Tibial nerve (tissue), 4 donors: Measurements from ENCODE around the gene ASIP. TPM values are rescaled to one million over a fixed set of nuclear protein-coding genes. Genes with fewer than 3 reads are reported as not detected.
A peak's percentile ranks its signal among the peaks of the same experiment; 100 is the strongest.

Experiments
- DNase-seq, 2 donors: peaks; one replicate each; pipeline ENCODE4 v3.0.0-alpha.2; 2019; ENCODE audit warnings: low spot score in 2 of 2
- H3K27ac ChIP-seq, 4 donors: fragments of 200-600 bp; sonication (generic) in 3 of 4; one replicate each; pipeline ENCODE4 v1.5.1; 2017 to 2019; ENCODE audit warnings: mild to moderate bottlenecking in 1 of 4
- H3K27me3 ChIP-seq, 2 donors: fragments of 200-600 bp; sonication (generic) in 1 of 2; one replicate each; pipeline versions ENCODE4 v1.5.1 to v1.6.0; 2017 to 2019
- H3K36me3 ChIP-seq, 3 donors: fragments of 200-600 bp; sonication (generic); one replicate each; pipeline ENCODE4 v1.5.1; 2018 to 2019
- H3K4me1 ChIP-seq, 4 donors: fragments of 200-600 bp; sonication (generic) in 3 of 4; one replicate each; pipeline ENCODE4 v1.5.1; 2017 to 2019
- H3K4me3 ChIP-seq, 4 donors: fragments of 200-600 bp; sonication (generic) in 3 of 4; one replicate each; pipeline ENCODE4 v1.5.1; 2017 to 2019; ENCODE audit warnings: mild to moderate bottlenecking in 1 of 4, moderate library complexity in 1 of 4
- H3K9me3 ChIP-seq, 4 donors: fragments of 200-600 bp; sonication (generic) in 3 of 4; one replicate each; pipeline ENCODE4 v1.5.1; 2017 to 2019
- EP300 ChIP-seq, 2 donors: sonication (generic); formaldehyde crosslinking; IDR thresholded peaks; one replicate each; pipeline ENCODE4 v1.6.1; 2017; ENCODE audit warnings: antibody characterized with exemption in 2 of 2, mild to moderate bottlenecking in 1 of 2
- POLR2A ChIP-seq, 2 donors: fragments of 450-650 bp; IDR thresholded peaks; one replicate each; pipeline ENCODE4 v1.6.1; 2017; ENCODE audit warnings: antibody characterized with exemption in 2 of 2, mild to moderate bottlenecking in 2 of 2, moderate library complexity in 2 of 2
- WGBS, 2 donors: methylation state at CpG; one replicate each; pipeline ENCODE4 v1.1.5; 2018; 5-methylcytosine and 5-hydroxymethylcytosine counted together
- total RNA-seq, 4 donors: library from RNA; depleted of rRNA; stranded (reverse); fragments of >200 nt; gene quantifications; one replicate each; pipeline ENCODE4 v1.1.0, GENCODE V29; 2016
- TF ChIP-seq, protein P1 (sequence below), 5 experiments: fragments of 200-600 bp in 3 of 5; fragments of 450-650 bp in 2 of 5; sonication (generic) in 3 of 5; IDR thresholded peaks; one replicate each; pipeline ENCODE4 v1.5.1; 2016 to 2019; ENCODE audit warnings: antibody characterized with exemption in 5 of 5, mild to moderate bottlenecking in 3 of 5, moderate library complexity in 2 of 5

The ASIP gene
- total RNA-seq, 4 donors from 2014 or later: 1.4 to 10.5 (median 3.3) TPM; not detected in 1

DNA sequence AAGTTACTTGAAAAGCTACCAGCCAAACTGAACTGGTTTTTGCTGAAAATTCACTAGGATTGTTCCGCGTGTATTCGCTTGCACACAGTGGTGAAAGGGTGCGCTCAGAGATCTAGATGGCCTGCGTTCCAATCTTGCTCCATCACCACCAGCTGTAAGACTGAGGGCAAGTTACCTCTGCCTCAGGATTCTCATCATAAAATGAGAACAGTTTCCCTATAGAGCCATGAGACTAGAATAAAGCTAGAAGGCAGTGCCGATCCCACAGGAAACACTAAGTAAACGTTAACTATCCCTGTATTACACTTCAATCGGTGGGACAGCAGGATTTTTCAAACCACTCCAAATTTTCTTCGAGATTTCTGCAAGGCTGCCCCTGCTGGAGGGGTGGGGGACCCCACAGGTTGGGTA is 61.1 kb downstream of the ASIP start:
- H3K36me3 ChIP-seq: no peaks in the 10 kb centered on the region
- no peaks in the 10 kb centered on the region for H3K27me3 ChIP-seq
- TF ChIP-seq POLR2A (IDR thresholded peaks at IDR 0.05) (no peak), EP300 (IDR thresholded peaks at IDR 0.05) (no peak)
- TF ChIP-seq, protein P1, sequence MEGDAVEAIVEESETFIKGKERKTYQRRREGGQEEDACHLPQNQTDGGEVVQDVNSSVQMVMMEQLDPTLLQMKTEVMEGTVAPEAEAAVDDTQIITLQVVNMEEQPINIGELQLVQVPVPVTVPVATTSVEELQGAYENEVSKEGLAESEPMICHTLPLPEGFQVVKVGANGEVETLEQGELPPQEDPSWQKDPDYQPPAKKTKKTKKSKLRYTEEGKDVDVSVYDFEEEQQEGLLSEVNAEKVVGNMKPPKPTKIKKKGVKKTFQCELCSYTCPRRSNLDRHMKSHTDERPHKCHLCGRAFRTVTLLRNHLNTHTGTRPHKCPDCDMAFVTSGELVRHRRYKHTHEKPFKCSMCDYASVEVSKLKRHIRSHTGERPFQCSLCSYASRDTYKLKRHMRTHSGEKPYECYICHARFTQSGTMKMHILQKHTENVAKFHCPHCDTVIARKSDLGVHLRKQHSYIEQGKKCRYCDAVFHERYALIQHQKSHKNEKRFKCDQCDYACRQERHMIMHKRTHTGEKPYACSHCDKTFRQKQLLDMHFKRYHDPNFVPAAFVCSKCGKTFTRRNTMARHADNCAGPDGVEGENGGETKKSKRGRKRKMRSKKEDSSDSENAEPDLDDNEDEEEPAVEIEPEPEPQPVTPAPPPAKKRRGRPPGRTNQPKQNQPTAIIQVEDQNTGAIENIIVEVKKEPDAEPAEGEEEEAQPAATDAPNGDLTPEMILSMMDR (IDR thresholded peaks at IDR 0.05): no peak
- 24 to 28% methylated on average over 9 of the region's 9 CpGs for whole genome bisulfite sequencing, 2 donors
- H3K27ac ChIP-seq: peak overlapping the region; percentile 77 to 99 (median 88)
- DNase-seq: no peak
- H3K4me1 ChIP-seq: peaks cover 0 to 32% (median 7%) of the 10 kb centered on the region in 4 donors
- H3K4me3 ChIP-seq: peak overlapping the region; percentile 67 to 94 (median 82)
- no peaks in the 10 kb centered on the region for H3K9me3 ChIP-seq

GRCh38 chr20:34302723-34303533 is 61.7 kb downstream of the ASIP start, which contains the start of gene AHCY:
Gene AHCY (minus strand): TSS chr20:34303355. CDS start chr20:34303270, 85 bp downstream.
- H3K36me3 ChIP-seq: no peaks in the 10 kb centered on the region
- no peaks in the 10 kb centered on the region for H3K9me3 ChIP-seq
- peak; percentile 92 for DNase-seq
- H3K4me3 ChIP-seq: peak within 1 kb of the TSS; percentile 67 to 94 (median 82)
- H3K27me3 ChIP-seq: no peaks in the 10 kb centered on the region
- peaks cover 0 to 32% (median 7%) of the 10 kb centered on the region in 4 donors for H3K4me1 ChIP-seq
- 0% methylated on average over 31 to 50 of the region's 79 CpGs for WGBS, 2 donors
- TF ChIP-seq, protein P1 (IDR thresholded peaks at IDR 0.05): peak in 3 of 5 experiments; percentile 24 to 40 (median 35)
- TF ChIP-seq EP300 (IDR thresholded peaks at IDR 0.05) (peak; percentile 79 to 96), POLR2A (IDR thresholded peaks at IDR 0.05) (peak; percentile 43 to 64)
- peak within 1 kb of the TSS; percentile 77 to 99 (median 88) for H3K27ac ChIP-seq

- 68 to 70% methylated on average over 19 of the region's 19 CpGs for WGBS, 2 donors
- TF ChIP-seq POLR2A (IDR thresholded peaks at IDR 0.05): no peak
- TF ChIP-seq EP300 (IDR thresholded peaks at IDR 0.05): no peak
- H3K4me3 ChIP-seq: no peak overlapping the region
- H3K36me3 ChIP-seq: no peaks in the 10 kb centered on the region
- DNase-seq: no peak
- no peaks in the 10 kb centered on the region for H3K9me3 ChIP-seq
- H3K27ac ChIP-seq: peak overlapping the region in 2 of 4 donors; percentile 14 to 25
- H3K4me1 ChIP-seq: peaks cover 0 to 26% (median 7%) of the 10 kb centered on the region in 4 donors
- H3K27me3 ChIP-seq: no peaks in the 10 kb centered on the region
These were observed 64.4 kb downstream of the ASIP start for GRCh38 chr20:34305333-34306230.

DNA sequence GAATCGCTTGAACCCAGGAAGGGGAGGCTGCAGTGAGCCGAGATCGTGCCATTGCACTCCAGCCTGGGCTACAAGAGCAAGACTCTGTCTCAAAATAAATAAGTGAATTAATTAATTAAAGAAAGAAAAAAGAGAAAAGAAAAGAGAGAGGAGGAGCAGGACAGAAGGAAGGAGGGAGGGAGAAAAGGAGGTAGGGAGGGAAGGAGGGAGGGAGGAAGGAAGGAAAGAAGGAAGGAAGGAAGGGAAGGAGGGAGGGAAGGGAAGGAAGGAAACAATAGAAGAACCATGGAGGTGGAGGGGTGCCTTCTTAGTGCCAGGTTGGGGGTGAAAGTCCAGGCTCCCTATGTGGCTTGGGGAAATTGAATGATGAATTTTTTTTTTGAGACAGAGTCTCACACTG is 68.5 kb downstream of the ASIP start:
- Histone ChIP-seq H3K27ac (no peak overlapping the region), H3K4me3 (no peak overlapping the region), H3K4me1 (peaks cover 0 to 22% (median 14%) of the 10 kb centered on the region in 4 donors), H3K36me3 (no peaks in the 10 kb centered on the region), H3K27me3 (no peaks in the 10 kb centered on the region), H3K9me3 (no peaks in the 10 kb centered on the region)
- DNase-seq: no peak
- 97 to 98% methylated on average over 3 of the region's 3 CpGs for WGBS, 2 donors
- TF ChIP-seq POLR2A (IDR thresholded peaks at IDR 0.05): no peak
- TF ChIP-seq, protein P1 (IDR thresholded peaks at IDR 0.05): no peak
- TF ChIP-seq EP300 (IDR thresholded peaks at IDR 0.05): no peak

GRCh38 chr20:34310481-34311117 is 69.4 kb downstream of the ASIP start:
- Histone ChIP-seq H3K27me3 (no peaks in the 10 kb centered on the region), H3K4me1 (peaks cover 0 to 22% (median 14%) of the 10 kb centered on the region in 4 donors), H3K36me3 (no peaks in the 10 kb centered on the region), H3K4me3 (no peak overlapping the region), H3K27ac (no peak overlapping the region), H3K9me3 (no peaks in the 10 kb centered on the region)
- no peak for TF ChIP-seq POLR2A (IDR thresholded peaks at IDR 0.05)
- TF ChIP-seq, protein P1 (IDR thresholded peaks at IDR 0.05): no peak
- no peak for TF ChIP-seq EP300 (IDR thresholded peaks at IDR 0.05)
- DNase-seq: no peak
- 82 to 83% methylated on average over 19 of the region's 19 CpGs for WGBS, 2 donors
